HCEC 1CT (cell line): ENCODE results near the gene BABAM2.

Experiments used
- DNase-seq: peaks from one replicate; pipeline ENCODE4 v3.0.0-alpha.2; 2017

Gene BABAM2

DNA sequence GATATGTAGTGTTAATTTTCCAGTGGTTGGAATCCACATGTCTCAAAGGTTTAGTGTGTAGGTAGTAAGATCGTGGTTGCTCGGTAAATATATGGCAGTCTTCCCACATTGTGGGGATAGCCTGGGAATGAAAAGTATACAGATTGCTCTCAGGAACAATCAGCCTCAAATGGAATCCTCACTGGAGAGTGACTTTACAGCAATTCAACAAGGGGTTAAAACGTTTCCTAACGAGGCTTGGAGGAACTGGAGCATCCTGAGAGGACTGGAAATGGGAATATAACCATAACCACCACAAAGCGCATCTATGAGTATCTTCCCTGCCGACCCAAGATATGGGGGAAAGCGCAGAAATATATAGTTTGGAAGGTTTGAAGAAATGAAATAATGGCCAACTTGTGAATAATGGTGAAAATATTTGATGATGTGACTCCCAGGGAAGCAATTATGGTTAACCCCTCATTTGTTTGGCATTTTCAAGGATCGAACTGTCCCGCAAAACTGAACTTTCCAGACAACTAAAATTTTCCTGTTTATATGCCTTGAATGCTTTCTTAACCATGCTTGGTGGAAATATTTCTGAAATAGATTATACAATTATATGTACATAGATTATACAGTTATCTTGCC is 401.4 kb downstream of the BABAM2 start:
- peak; percentile 26 for DNase-seq

DNA sequence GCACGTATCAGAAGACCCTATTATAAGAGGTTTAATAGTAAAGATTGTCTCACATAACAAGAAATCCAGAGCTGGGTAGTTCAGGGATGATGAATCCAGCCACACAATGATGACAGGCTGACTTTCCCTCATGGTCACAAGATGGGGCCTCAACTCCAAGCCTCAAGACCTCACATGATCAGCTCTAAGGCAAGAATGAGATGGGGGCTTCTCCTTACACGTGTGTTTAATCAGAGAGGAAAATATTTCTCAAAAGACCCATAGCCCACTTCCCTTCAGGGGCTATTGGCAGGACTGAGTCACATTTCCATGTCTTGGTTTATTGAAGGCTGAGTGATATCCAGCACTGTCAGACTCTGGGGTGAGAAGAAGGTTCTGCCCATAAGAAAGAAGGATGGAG is 402.0 kb downstream of the BABAM2 start:
- DNase-seq = peak; percentile 28

DNA sequence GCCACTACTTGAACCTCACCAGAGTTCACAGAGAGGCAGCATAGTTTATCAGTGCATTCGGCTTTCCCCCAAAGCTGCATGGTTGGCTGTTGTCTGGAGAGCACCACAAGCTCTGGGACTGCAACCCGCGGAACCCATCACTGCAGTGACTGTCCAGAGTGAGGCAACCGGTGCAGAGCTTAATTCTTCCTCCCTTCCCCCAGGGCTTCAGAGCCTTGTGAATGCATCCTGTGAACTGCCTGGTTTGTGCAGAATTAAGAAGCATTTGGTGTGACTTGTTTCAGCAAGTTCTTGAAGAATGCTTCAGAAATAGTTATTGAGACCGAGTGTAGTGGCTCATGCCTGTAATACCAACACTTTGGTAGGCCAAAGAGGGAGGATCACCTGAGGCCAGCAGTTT is 402.9 kb downstream of the BABAM2 start:
- no peak for DNase-seq

DNA sequence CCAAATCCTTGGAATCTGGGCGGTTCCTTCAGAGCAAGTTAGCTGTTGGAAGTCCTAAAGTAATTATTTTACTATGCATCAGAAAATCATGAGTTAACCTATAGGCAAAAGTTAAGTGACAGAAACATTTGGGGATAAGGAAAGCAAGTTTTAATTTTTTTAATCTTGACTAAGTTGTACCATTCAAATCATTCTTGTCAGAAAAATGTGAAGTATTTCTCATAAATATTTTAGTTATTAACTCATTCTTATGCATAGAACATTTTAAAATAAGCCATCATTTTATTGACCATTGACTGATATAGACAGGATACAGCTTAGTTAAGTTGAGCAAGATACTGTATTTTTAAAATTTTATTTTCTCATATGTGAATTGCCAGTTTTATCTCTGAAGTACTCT is 403.9 kb downstream of the BABAM2 start:
- peak; percentile 45 for DNase-seq

DNA sequence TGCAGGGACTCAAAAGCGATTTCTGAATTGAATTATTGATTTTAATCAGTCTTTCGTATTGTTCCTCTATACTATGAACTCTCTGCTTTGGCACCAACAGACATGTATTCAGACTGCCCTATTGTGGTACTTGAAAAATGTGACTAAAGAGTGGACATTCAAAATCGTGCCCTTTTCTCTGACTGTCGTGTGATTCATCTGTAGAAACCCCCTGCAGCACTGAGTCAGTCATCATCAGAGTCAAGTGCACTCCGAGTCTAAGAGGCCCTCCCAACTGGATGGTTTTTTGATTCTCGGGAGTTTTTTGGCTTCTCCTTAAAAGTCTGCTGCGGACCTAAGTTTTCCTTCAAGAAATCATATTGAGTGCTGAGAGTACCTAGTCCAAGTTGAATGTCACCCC is 405.7 kb downstream of the BABAM2 start:
- DNase-seq = peak; percentile 83

DNA sequence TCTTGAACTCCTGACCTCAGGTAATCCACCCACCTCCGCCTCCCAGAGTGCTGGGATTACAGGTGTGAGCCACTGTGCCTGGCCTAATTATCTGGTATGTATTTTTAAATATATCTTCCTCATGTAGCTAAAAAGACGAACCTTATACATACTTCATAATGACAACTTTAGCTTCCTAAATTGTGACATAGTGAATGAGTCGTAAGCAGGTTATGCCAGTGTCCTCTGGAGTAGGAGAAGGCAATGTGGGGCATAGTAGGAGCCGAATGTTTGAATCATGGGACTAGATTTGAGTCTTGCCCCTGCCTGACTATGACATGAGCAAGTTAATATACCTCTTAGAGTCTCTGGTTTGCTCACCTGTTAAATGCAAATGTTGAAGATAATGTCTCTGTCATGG is 406.4 kb downstream of the BABAM2 start:
- DNase-seq = peak; percentile 75

DNA sequence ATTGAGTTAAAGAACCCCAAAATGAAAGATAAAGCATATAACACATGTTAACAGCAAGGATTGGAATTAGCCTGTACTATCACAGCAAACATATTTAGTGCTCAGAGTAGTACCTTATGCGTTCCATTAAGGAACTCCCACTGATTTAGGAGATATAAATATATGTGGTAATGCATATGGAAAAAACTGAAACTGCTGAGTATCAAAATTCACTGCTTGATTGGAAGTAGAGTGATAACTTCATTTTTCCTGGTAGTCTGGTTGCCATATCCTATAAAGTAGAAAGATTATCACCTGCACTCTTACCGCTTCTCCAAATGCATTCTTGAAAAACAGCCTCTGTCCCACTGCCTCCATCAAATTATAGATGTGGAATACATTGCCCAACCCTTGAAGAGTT is 407.0 kb downstream of the BABAM2 start:
- no peak for DNase-seq

DNA sequence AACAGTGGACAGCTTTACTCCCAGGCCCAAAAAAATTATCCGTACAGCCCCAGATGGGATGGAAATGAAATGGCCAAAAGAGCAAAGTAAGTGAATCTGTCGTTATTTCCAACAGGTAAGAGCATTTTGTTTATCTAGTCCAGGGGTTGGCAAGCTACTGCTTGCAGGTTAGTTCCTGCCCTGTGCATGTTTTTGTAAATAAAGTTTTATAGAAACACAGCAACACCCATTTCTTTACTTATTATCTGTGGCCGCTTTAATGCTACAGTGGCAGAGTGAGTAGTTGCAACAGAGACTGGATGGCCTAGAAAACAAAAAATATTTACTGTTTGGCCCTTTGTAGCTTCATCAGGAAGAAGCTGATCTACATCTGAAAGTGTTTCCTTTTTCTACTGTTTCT is 407.9 kb downstream of the BABAM2 start:
- DNase-seq = no peak

DNA sequence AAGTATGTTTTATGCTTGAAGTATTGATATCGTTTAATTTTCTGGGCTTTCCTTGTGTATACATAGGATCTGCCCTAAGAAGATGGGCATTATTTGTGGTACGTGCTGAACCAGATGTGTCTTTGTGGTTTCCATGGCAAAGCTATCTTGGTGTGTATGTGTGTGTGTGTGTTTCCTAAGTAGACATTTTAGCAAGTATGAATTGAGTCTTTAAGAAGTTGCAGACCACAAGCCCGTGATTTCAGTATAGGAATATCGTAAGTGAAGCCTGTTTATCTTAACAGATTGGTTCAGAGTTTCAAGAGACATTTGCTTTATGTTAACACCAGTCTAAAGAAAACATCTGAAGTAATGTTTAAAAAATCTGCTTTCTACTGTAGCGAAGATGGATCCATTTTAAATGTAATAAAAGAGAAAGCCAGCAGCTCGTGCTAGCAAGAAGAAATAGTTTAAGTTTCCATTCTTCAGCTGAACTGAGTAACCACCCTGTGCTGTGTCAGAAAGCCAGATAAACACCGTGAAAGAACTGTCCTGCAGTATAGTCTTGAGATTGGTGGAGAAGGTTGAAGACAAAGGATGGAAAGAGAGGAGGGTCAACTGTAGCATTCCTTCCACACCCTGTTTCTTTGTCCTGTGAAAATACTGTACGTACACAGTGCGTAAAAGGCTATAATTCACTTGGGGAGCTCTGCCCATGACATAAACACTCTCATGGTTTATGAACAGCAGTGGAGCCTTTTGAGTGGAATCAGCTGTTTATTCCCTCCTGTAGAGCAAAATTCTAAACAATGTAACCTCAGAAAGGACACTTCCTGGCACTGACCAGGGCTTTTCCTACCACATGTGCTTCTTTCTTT is 410.2 kb downstream of the BABAM2 start:
- peak; percentile 77 for DNase-seq

DNA sequence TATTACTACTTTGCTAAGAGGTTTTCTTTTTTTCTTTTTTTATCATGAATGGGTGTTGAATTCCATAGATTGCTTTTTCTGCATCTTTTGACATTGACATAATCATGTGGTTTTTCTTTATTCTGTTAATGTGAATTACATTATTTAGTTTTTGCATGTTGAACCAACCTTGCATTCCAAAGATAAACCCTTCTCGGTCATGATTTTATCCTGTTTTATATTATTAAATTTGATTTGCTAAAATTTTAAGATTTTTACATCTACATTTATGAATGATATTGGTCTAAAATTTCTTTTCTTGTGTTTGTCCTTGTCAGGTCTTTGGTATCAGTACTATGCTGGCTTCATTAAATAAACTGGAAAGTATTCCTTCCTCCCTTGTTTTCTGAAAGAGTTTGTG is 414.7 kb downstream of the BABAM2 start:
- DNase-seq = no peak

DNA sequence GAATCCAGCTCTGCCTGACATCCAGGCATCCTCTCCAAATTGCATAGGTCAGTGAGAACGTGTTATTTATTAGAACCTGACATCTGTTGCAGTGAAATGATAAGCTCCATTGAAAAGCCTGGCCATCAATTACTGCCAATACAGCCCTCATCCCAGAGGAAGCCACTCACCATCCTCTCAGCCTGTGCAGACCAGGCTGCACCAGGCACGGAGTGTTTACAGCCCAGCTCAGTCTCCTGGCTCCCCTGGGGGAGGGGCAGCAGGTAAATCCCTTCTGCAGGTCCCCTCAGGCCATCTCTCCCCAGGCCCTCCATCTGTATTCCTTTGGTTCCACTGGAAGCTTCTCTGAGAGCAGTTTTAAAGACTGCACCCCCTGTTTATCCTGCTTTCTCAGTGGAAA is 419.6 kb downstream of the BABAM2 start:
- no peak for DNase-seq

DNA sequence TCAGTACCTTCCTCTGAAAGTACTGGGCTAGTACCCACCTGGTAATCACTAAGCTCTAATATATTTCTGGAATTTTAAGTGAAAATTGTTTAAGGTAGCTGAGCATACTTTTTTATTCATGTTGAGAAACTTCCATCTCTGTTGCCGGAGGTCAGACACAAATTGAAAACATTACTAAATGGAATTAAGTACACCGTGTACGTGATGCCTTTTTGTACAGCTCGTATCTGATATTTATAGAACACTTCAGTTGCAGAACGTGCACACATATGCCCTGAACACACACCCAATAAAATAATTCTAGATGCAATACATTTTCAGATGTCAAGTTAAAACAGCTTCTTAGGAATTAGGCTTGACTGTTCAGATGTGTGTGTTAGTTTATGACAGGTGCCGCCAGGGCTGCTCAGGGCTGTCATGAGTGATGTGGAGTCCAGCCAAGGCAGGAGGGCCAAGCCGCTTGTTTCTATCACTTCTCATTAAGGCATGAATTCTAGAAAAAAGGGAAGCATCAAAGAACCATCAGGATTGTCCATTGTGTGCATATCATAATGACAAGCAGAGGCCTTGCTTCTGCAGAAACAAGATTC is 421.2 kb downstream of the BABAM2 start:
- no peak for DNase-seq

DNA sequence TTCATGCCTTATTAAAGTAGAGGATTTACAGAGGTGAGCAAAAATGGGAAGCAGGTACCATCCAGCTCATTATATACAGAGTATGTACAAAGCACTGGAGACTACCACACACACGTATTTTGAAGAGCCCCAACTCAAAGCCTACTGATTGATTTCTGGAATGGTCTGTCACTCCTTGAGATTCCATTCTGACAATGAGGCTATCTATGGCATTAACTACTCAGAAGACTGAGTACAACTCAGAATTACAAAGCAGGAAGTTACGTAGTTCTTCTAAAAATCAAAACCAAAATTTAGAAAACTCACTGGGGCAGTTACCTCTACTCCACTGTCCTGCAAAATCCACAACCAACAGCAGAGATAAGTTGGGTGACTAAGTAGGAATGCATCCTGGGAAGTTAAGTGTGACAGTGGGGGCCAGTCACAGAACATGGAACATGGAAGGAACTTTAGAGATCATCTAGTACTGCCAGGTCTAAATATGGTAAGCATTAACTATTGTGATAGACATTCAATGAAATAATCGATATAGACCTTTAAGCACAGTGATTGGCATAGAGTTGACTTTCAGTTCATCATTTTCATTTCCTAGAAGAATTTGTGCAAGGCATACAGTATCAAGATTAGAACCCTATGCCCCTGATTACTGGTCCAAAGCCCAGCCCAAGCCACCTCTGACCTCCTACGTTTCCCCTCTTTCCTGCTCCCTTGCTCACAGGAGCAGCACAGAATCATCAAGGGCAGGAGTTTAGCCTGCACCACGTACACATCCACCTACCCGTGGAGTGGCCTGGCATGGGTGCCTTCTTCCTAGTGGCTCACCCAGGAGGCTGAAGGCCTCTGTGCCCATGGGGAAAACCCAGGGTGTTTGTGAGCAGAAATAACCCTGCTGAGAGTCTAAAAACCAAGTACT is 422.0 kb downstream of the BABAM2 start:
- no peak for DNase-seq

DNA sequence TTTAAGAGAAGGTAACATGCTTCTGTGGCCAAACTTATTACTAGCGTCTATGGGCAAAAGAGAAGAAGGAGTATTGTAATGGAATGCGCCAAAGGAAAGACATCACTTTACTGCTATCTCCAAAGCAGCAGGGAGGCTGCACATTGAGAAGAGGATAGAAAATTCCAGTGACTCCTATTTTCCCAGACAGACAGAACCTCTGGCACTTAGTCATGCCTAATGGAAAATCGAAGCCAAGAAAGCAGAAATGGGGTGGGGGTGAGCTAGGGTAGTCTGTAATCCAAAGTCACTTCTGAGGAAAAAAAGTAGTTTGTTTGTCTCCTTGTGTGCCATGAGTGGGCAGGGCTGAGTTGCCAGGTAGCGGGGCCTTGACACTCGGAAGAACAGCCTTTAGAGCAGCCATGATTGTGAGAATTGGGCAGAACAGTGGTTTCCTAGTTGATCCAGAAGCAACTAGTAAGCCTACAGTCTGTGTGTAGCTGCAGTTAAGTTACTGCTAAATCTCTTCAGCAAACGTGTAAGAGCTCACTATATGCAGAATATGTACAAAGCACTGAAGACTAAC is 422.8 kb downstream of the BABAM2 start:
- DNase-seq = no peak

DNA sequence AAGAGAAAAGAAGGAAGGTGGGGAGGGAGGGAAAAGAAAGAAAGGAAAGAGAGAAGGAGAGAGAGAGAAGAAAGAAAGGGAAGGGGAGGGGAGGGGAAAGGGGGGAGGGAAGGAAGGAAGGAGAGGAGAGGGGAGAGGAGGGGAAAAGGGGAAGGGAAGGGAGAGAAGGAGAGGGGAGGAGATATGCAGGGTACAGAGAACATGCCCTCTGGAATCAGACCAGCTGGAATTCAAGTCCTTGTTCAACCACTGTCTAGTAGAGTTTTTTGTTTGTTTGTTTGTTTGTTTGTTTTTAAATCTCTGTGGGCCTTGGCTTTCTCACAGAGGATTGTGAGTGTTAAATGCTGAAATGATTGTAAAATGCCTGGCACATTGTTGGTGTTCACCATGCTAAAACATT is 424.4 kb downstream of the BABAM2 start:
- no peak for DNase-seq

DNA sequence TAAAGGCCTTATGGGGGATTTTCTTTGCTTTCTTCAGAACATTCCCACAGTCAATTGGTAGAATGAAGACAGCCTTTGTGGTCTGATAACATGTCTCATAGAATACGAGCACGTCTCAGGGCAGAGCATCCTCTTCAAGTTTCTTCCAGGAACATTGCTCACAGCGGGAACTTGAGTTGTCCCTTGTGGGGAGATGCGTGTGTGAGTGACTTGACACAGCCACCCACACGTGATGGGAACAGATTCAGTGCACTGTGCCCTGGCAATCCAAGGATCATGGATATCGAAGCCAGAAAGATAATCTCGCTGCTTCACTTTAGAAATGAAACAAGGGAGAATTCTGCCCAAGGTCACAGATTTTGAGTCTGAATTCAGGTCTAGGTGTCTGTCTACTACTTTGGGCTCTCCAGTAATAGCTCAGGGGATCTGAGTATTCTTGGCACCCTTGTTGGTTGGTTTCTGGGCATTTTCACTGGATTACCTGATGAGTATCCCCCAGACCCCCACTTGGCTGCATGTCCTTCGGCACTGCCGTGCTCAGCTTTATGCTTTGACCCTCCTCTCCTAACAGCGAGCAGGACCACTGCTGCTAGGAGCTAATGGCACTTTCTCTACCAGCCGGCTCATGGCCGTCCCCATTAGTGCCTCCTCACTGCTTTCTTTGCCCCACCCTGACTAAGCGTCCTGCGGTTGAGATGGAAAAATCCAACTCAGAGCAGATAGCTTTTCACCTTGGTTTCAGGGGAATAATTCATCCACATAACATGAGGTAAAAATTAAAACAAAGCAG is 426.2 kb downstream of the BABAM2 start:
- no peak for DNase-seq

DNA sequence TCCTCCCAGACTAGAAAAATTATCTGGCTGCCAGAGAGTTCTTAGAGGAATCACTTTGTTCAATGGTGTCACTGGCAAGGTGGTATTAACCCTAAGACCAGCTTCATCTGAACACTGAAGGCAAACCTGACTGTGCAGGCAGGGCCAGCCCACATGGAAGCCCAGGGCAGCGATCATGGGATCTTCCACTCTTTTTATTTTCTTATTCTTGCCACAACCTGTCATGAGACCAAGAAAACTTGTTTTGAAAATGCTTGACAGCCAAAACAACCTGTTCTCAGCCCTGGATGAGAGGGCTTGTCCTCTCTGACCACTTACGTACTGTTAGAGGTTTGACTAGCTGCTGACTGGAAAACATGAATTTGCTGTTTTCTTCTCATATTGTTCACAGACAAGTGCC is 426.9 kb downstream of the BABAM2 start:
- DNase-seq = no peak

DNA sequence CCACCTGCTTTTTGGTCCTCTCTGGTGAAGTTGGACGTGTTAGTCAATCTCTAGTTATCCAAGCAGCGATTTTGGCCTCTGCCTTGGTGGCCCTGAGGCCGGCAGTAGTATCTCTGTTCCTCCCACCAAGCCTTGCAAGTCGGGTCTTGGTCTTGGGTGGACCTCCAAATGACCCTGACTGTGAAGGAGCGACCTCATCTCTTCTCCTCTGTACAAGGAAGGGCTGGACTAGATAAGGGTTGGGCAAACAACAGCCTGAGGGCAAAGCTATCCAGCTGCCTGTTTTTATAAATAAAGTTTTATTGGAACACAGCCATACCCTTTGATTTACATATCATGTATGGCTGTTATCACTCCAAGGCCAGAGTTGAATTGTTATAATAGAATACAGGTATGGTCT is 427.5 kb downstream of the BABAM2 start:
- DNase-seq = no peak

DNA sequence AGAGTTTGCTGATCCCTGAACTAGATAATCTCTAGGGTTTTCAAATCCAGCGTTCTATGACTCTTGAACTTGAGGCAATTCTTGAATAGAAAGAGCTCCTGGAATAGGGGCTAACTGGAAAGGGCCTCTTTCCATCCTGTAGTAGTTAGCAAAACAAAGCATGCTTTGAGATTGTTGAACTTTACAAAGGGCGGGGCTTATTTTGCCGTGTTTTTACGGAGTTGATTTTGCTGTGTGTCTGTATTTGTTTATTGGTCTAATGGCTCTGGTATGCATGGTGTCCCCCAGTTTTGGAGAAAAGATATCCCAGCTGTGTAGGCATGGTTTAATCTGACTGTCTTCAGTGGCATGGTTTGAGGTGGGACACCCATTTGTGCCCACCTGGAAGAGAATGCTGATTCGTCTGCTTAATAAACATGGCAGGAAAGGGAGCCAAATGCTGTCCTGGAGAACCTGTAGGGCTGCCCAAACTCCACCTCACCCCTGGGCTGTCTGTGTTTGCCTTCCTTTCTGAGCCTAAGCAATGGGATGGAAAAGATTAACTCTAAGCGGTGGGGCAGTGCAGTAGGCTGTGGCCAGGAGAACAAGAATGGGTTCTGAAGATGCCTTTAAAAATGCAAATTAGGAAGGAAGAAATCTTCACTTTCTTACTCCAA is 428.1 kb downstream of the BABAM2 start:
- no peak for DNase-seq

DNA sequence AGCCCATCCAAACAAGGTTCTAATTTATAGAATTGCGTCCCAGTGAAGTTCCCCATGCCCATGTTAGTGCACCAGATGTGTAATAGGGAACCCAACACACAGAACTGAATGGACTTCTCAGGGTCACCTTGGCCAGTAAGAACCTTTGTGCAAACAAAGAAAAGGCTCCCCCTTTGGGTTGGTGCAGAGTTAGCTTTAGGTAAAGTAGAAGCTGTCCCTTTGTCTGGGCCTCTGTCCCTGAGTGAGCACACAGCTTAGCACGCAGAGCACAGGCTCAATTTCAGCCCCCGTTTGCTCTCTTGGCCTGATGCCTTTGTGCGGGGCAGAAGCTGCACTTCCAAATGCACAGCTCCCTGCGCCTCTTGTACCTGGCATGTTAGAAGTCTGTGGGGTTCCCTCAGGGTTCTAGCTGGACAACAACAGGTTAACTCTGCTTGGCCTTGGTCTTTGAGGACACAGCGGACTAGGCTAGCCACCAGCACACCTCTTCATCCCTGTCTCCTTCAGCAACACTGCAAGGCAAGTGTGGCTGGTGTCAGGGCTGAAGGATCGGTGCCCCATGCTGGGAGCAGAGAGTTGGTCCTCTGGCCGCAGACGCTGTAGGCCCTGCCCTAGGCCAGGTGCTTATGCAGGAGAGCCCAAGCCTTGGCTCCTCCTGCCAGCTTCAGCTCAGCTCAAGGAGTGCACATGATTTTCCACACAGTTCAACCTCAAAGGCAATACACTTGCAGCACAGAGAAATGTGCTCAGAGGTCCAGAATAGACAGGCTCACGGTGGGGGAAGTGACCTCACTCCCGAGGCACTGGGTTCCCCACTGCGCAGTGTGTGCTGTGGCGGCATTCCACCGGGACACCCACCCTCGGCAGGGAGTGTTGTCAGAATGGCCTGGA is 428.8 kb downstream of the BABAM2 start:
- no peak for DNase-seq
